Stimulated activated CD4-positive, alpha-beta T cell treated with anti-CD3 and anti-CD28 coated beads, Interleukin-4, amount 100 ng/mL, for 1 hour (primary cell): ENCODE measurements around the gene LGMN.

Experiments used
- DNase-seq: peaks from one replicate; pipeline ENCODE4 v3.0.0-alpha.2; 2020

LGMN gene

GRCh38 chr14:92759679-92760523, 11.5 kb upstream of the LGMN start:
- DNase-seq = no peak

- DNase-seq = peak; percentile 30
Measured at GRCh38 chr14:92759300-92759678, 10.9 kb upstream of the LGMN start.

- DNase-seq = no peak
Measured at GRCh38 chr14:92756446-92756845, 8.0 kb upstream of the LGMN start.

GRCh38 chr14:92755495-92755894, 7.1 kb upstream of the LGMN start:
- no peak for DNase-seq

GRCh38 chr14:92754966-92755365, 6.5 kb upstream of the LGMN start:
- DNase-seq = no peak

GRCh38 chr14:92753250-92753649, 4.8 kb upstream of the LGMN start:
- DNase-seq = no peak

GRCh38 chr14:92751819-92752218, 3.4 kb upstream of the LGMN start:
- no peak for DNase-seq

GRCh38 chr14:92750994-92751400, 2.6 kb upstream of the LGMN start:
- DNase-seq = no peak

- DNase-seq = peak; percentile 38
Measured at GRCh38 chr14:92750222-92750728, 1.8 kb upstream of the LGMN start.

GRCh38 chr14:92747701-92748258, 647 bp downstream of the LGMN start:
- no peak for DNase-seq

- DNase-seq = no peak
Measured at GRCh38 chr14:92744198-92744597, 4.2 kb downstream of the LGMN start.

- no peak for DNase-seq
Measured at GRCh38 chr14:92740440-92740839, 8.0 kb downstream of the LGMN start.

GRCh38 chr14:92737619-92738188, 10.7 kb downstream of the LGMN start:
- DNase-seq = no peak

GRCh38 chr14:92737206-92737605, 11.2 kb downstream of the LGMN start:
- DNase-seq = no peak

GRCh38 chr14:92735344-92735743, 13.1 kb downstream of the LGMN start:
- no peak for DNase-seq

GRCh38 chr14:92734618-92735017, 13.8 kb downstream of the LGMN start:
- no peak for DNase-seq

GRCh38 chr14:92733007-92733406, 15.4 kb downstream of the LGMN start:
- DNase-seq = no peak

GRCh38 chr14:92731622-92732115, 16.8 kb downstream of the LGMN start:
- DNase-seq = no peak

GRCh38 chr14:92729634-92730358, 18.6 kb downstream of the LGMN start:
- DNase-seq = no peak

GRCh38 chr14:92728759-92729364, 19.6 kb downstream of the LGMN start:
- DNase-seq = peak; percentile 25

- DNase-seq = no peak
Measured at GRCh38 chr14:92726933-92727262, 21.5 kb downstream of the LGMN start.

- peak; percentile 22 for DNase-seq
Measured at GRCh38 chr14:92726135-92726932, 22.1 kb downstream of the LGMN start.
